ENCODE data around the gene PARK7. TPM values are rescaled to one million over a fixed set of nuclear protein-coding genes. Genes with fewer than 3 reads are reported as not detected.
A peak's percentile ranks its signal among the peaks of the same experiment; 100 is the strongest.

The PARK7 gene
- total RNA-seq, 1 donor from 2014 or later = 307 TPM

GRCh38 chr1:8023287-8023994 lies 61.9 kb downstream of the PARK7 start:
- DNase-seq (ENCODE audit: low read depth) = no peak
- H3K4me3 ChIP-seq (ENCODE audit: low read depth, low read length) = peak overlapping the region; percentile 92
- no peak for TF ChIP-seq CTCF (IDR thresholded peaks at IDR 0.05; ENCODE audit: insufficient read depth, low read length, severe bottlenecking)
- H3K36me3 ChIP-seq (ENCODE audit: control insufficient read depth, insufficient read depth, low read length) = peaks cover 9% of the 10 kb centered on the region
- FAIRE-seq = no peak
- H3K27me3 ChIP-seq (ENCODE audit: control insufficient read depth, insufficient read depth, low read length) = no peaks in the 10 kb centered on the region

- FAIRE-seq (no peak), DNase-seq (ENCODE audit: low read depth) (no peak)
- H3K4me3 ChIP-seq (ENCODE audit: low read depth, low read length) = peak overlapping the region; percentile 92
- TF ChIP-seq CTCF (IDR thresholded peaks at IDR 0.05; ENCODE audit: insufficient read depth, low read length, severe bottlenecking) = no peak
- H3K36me3 ChIP-seq (ENCODE audit: control insufficient read depth, insufficient read depth, low read length) = peaks cover 9% of the 10 kb centered on the region
- no peaks in the 10 kb centered on the region for H3K27me3 ChIP-seq (ENCODE audit: control insufficient read depth, insufficient read depth, low read length)
Measured at GRCh38 chr1:8023995-8024313, 62.4 kb downstream of the PARK7 start.

- FAIRE-seq (no peak), DNase-seq (ENCODE audit: low read depth) (no peak)
- Histone ChIP-seq H3K27me3 (ENCODE audit: control insufficient read depth, insufficient read depth, low read length) (no peaks in the 10 kb centered on the region), H3K4me3 (ENCODE audit: low read depth, low read length) (peak overlapping the region; percentile 92), H3K36me3 (ENCODE audit: control insufficient read depth, insufficient read depth, low read length) (peaks cover 9% of the 10 kb centered on the region)
- no peak for TF ChIP-seq CTCF (IDR thresholded peaks at IDR 0.05; ENCODE audit: insufficient read depth, low read length, severe bottlenecking)
Measured at GRCh38 chr1:8024329-8024728, 62.8 kb downstream of the PARK7 start.

GRCh38 chr1:8025061-8025670 lies 63.7 kb downstream of the PARK7 start:
- TF ChIP-seq CTCF (IDR thresholded peaks at IDR 0.05; ENCODE audit: insufficient read depth, low read length, severe bottlenecking) = no peak

GRCh38 chr1:8025671-8026144 lies 64.2 kb downstream of the PARK7 start:
- no peak for TF ChIP-seq CTCF (IDR thresholded peaks at IDR 0.05; ENCODE audit: insufficient read depth, low read length, severe bottlenecking)
- H3K36me3 ChIP-seq (ENCODE audit: control insufficient read depth, insufficient read depth, low read length) = peaks cover 9% of the 10 kb centered on the region
- FAIRE-seq (no peak), DNase-seq (ENCODE audit: low read depth) (no peak)
- H3K27me3 ChIP-seq (ENCODE audit: control insufficient read depth, insufficient read depth, low read length) = no peaks in the 10 kb centered on the region
- H3K4me3 ChIP-seq (ENCODE audit: low read depth, low read length) = peak overlapping the region; percentile 92

More at GRCh38 chr1:8025061-8025670, 63.7 kb downstream of the PARK7 start:
- peaks cover 9% of the 10 kb centered on the region for H3K36me3 ChIP-seq (ENCODE audit: control insufficient read depth, insufficient read depth, low read length)
- peak overlapping the region; percentile 92 for H3K4me3 ChIP-seq (ENCODE audit: low read depth, low read length)
- no peaks in the 10 kb centered on the region for H3K27me3 ChIP-seq (ENCODE audit: control insufficient read depth, insufficient read depth, low read length)
- no peak for FAIRE-seq
- DNase-seq (ENCODE audit: low read depth) = peak; percentile 86
